HepG2 (cell line): Measurements from ENCODE around the gene HPD. TPM values are rescaled to one million over a fixed set of nuclear protein-coding genes. Genes with fewer than 3 reads are reported as not detected.

Source experiments
- CBX1 ChIP-seq: IDR thresholded peaks from one replicate; pipeline ENCODE4 v1.6.1; 2016; ENCODE audit warnings: antibody characterized with exemption, low read depth
- FOXA3 ChIP-seq: IDR thresholded peaks from 2 replicates; pipeline ENCODE4 v1.6.1; 2016; ENCODE audit warnings: missing genetic modification reagents, missing compliant biosample characterization
- GMEB2 ChIP-seq: IDR thresholded peaks from 2 replicates; pipeline ENCODE4 v1.6.1; 2016; ENCODE audit warnings: missing biosample characterization, missing genetic modification reagents, low read depth
- HOXA5 ChIP-seq: sonication (generic); formaldehyde crosslinking; IDR thresholded peaks from 2 replicates; pipeline ENCODE4 v1.4.0; 2020; ENCODE audit warnings: missing genetic modification reagents
- JUN ChIP-seq: sonication (generic); formaldehyde crosslinking; IDR thresholded peaks from 2 replicates; pipeline ENCODE4 v1.4.0; 2020; ENCODE audit warnings: mild to moderate bottlenecking, missing genetic modification reagents
- MTA1 ChIP-seq: sonication (generic); formaldehyde crosslinking; IDR thresholded peaks from 2 replicates; pipeline ENCODE4 v1.4.0; 2020; ENCODE audit warnings: missing genetic modification reagents, mild to moderate bottlenecking, borderline replicate concordance
- PAF1 ChIP-seq: IDR thresholded peaks from 2 replicates; pipeline ENCODE4 v1.6.1; 2016; ENCODE audit warnings: missing genetic modification reagents, missing compliant biosample characterization
- PBX2 ChIP-seq: IDR thresholded peaks from 2 replicates; pipeline ENCODE4 v1.6.1; 2016; ENCODE audit warnings: control low read depth
- PBX3 ChIP-seq: sonication (generic); formaldehyde crosslinking; IDR thresholded peaks from 2 replicates; pipeline ENCODE4 v1.8.1; 2023; ENCODE audit warnings: missing genetic modification reagents, inconsistent platforms, borderline replicate concordance
- PHF5A ChIP-seq: IDR thresholded peaks from one replicate; pipeline ENCODE4 v1.6.1; 2018; ENCODE audit warnings: low read depth, missing genetic modification reagents; ENCODE audit not compliant: unreplicated experiment
- POLR2AphosphoS2 ChIP-seq: IDR thresholded peaks from 2 replicates; pipeline ENCODE4 v1.6.1; 2011; ENCODE audit warnings: low read depth, low read length, improper control_type of control experiment
- RBFOX2 ChIP-seq: fragments of 200-400 bp; formaldehyde crosslinking; IDR thresholded peaks from 2 replicates; pipeline ENCODE4 v1.6.1; 2017; ENCODE audit warnings: low read depth, mild to moderate bottlenecking, low read length
- SAP130 ChIP-seq: IDR thresholded peaks from 2 replicates; pipeline ENCODE4 v1.6.1; 2016; ENCODE audit warnings: low read depth
- SRY ChIP-seq: sonication (generic); formaldehyde crosslinking; IDR thresholded peaks from 2 replicates; pipeline ENCODE4 v1.8.0; 2022; ENCODE audit warnings: mild to moderate bottlenecking, missing genetic modification reagents
- ZMYM4 ChIP-seq: sonication (generic); formaldehyde crosslinking; IDR thresholded peaks from 2 replicates; pipeline ENCODE4 v1.8.1; 2023; ENCODE audit warnings: mild to moderate bottlenecking, missing genetic modification reagents
- ZNF101 ChIP-seq: sonication (generic); formaldehyde crosslinking; IDR thresholded peaks from 2 replicates; pipeline ENCODE4 v1.4.0; 2020; ENCODE audit warnings: mild to moderate bottlenecking, low read depth, missing genetic modification reagents, borderline replicate concordance
- ZNF263 ChIP-seq: sonication (generic); formaldehyde crosslinking; IDR thresholded peaks from 2 replicates; pipeline ENCODE4 v1.4.0; 2020; ENCODE audit warnings: missing genetic modification reagents
- ZNF530 ChIP-seq: sonication (generic); formaldehyde crosslinking; IDR thresholded peaks from 2 replicates; pipeline ENCODE4 v1.5.0; 2020; ENCODE audit warnings: low read depth, mild to moderate bottlenecking, missing genetic modification reagents
- ZNF549 ChIP-seq: sonication (generic); formaldehyde crosslinking; IDR thresholded peaks from 2 replicates; pipeline ENCODE4 v1.5.0; 2020; ENCODE audit warnings: missing genetic modification reagents
- ZNF670 ChIP-seq: sonication (generic); formaldehyde crosslinking; IDR thresholded peaks from 2 replicates; pipeline ENCODE4 v1.8.0; 2022; ENCODE audit warnings: mild to moderate bottlenecking, missing genetic modification reagents, borderline replicate concordance
- ZNF672 ChIP-seq: sonication (generic); formaldehyde crosslinking; IDR thresholded peaks from 2 replicates; pipeline ENCODE4 v1.8.1; 2022; ENCODE audit warnings: missing genetic modification reagents
- ZNF775 ChIP-seq: sonication (generic); formaldehyde crosslinking; IDR thresholded peaks from 2 replicates; pipeline ENCODE4 v1.4.0; 2020; ENCODE audit warnings: missing genetic modification reagents, mild to moderate bottlenecking, moderate library complexity, borderline replicate concordance
- polyA plus RNA-seq, 8 experiments: library from polyadenylated mRNA; depleted of rRNA in 3 of 8; stranded (reverse) in 7 of 8; unstranded in 1 of 8; fragments of >200 nt; fragmentation: Illumina TruSeq in 4 of 8; extraction: Trizol in 4 of 8; gene quantifications; 2 replicates each; pipeline versions ENCODE4 v1.2.1 to v1.2.3, GENCODE V29; 2011 to 2016; ENCODE audit warnings: low read depth in 4 of 8, missing spikeins in 1 of 8, mixed read lengths in 1 of 8; ENCODE audit not compliant: insufficient read depth in 1 of 8
- total RNA-seq, 5 experiments: library from RNA; depleted of rRNA; stranded (reverse); fragments of >200 nt; fragmentation: Illumina TruSeq; extraction: Trizol; gene quantifications; 2 replicates each; pipeline ENCODE4 v1.2.3, GENCODE V29; 2016; ENCODE audit warnings: low read depth in 1 of 5
- TF ChIP-seq, protein P1 (sequence below): sonication (generic); formaldehyde crosslinking; IDR thresholded peaks from 2 replicates; pipeline ENCODE4 v1.8.1; 2023; ENCODE audit warnings: mild to moderate bottlenecking, moderate library complexity, missing genetic modification reagents
- TF ChIP-seq, protein P2 (sequence below): sonication (generic); formaldehyde crosslinking; IDR thresholded peaks from 2 replicates; pipeline ENCODE4 v1.4.0; 2020; ENCODE audit warnings: mild to moderate bottlenecking, missing genetic modification reagents

HPD gene
- total and polyA plus RNA-seq, 2 of the 13 experiments (the other 11 are each of a cell fraction or from before 2014, with no cell fraction given) = 120 to 195 TPM

DNA sequence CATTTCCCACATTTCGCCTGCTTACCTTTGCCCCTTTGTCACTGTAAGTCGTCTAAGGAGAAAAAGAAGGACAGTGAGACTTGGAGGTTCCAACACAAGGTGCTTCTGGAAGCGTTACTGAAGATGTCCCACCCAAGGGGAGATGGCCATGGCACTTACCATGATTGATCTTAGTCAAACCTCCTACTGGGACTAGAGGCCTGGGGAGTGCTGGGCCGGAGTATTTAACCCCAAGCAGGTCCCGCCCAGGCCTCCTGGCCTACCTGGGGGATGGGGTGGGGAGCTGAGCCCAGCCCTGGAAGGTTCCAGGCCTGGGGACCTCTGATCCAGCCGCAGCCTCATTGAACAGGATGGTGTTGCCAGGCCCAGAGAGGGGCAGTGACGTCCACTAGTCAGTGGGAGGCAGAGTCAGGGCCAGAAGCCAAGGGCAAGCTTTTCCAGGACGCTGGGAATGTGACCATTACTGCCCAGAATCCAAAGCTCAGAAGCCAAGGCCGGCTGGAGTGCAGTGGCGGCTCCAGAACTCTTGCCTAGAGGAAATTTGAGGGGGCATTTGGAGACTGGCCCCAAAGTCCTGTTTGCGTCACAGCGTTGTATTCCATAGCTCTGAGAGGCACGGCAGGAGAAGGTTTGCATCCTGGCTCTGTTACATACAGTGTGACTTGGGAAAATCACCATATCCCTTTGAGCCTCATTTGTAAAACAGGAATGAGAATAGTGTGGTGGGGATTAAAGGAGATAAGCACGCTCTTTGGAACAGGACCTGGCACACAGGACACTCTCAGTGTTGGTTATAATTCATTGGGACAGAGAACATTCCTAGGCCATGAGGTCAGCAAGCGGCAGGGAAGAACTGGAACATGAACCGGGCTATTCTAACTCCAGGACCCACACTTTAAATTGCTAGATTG, at the start of gene HPD (continued):
- TF ChIP-seq PHF5A (CRISPR knock-in tag) (no peak), ZNF549 (CRISPR knock-in tag) (no peak), ZNF101 (no peak), JUN (CRISPR knock-in tag) (peak; percentile 97), PAF1 (CRISPR knock-in tag) (no peak), FOXA3 (CRISPR knock-in tag) (0 out of 2 replicates have a peak, but pooled peaks have one; percentile 36), ZNF672 (CRISPR knock-in tag) (no peak), PBX3 (CRISPR knock-in tag) (no peak), ZNF263 (CRISPR knock-in tag) (no peak), ZNF670 (CRISPR knock-in tag) (0 out of 2 replicates have a peak, but pooled peaks have one; percentile 48), CBX1 (no peak), HOXA5 (CRISPR knock-in tag) (peak; percentile 78; the same call in 1 of the 2 replicates), ZNF775 (CRISPR knock-in tag) (no peak), ZNF530 (no peak), MTA1 (CRISPR knock-in tag) (no peak), GMEB2 (CRISPR knock-in tag) (no peak), POLR2AphosphoS2 (no peak), SAP130 (CRISPR knock-in tag) (peak; percentile 74), SRY (CRISPR knock-in tag) (no peak), PBX2 (no peak), ZMYM4 (CRISPR knock-in tag) (peak; percentile 49; the same call in 1 of the 2 replicates), RBFOX2 (no peak)
- TF ChIP-seq, protein P1, sequence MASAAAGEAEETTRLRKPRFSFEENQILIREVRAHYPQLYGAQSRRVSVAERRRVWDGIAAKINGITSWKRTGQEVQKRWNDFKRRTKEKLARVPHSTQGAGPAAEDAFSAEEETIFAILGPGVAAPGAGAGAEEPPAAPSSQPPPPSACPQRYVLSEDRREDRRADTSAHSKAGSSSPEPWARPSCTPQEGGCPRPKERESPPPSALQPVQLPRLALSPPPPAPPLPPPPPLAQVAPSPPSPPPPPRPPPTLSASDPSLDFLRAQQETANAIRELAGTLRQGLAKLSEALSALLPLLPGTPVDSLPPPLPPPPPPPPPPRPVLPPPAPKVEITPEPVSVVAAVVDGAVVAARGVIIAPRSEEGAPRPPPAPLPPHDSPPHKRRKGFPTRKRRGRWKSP = no peak; the same call in 1 of the 2 replicates
- TF ChIP-seq, protein P2, sequence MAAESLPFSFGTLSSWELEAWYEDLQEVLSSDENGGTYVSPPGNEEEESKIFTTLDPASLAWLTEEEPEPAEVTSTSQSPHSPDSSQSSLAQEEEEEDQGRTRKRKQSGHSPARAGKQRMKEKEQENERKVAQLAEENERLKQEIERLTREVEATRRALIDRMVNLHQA (CRISPR knock-in tag) = no peak
